Type B pancreatic cell (in vitro differentiated cells): ENCODE results near the gene NOVA1. TPM values are rescaled to one million over a fixed set of nuclear protein-coding genes. Genes with fewer than 3 reads are reported as not detected.

Experiments
- DNase-seq: peaks from one replicate; pipeline ENCODE4 v3.0.0; 2021; ENCODE audit warnings: mixed read lengths; ENCODE audit not compliant: unreplicated experiment; ENCODE audit errors: extremely low spot score
- H3K27ac Mint-ChIP-seq: 2 replicates; pipeline ENCODE4 v1.8.0; 2021; ENCODE audit warnings: mild to moderate bottlenecking, mixed read lengths
- H3K27me3 Mint-ChIP-seq: 2 replicates; pipeline ENCODE4 v1.8.0; 2021; ENCODE audit warnings: mixed read lengths
- H3K36me3 Mint-ChIP-seq: 2 replicates; pipeline ENCODE4 v1.8.0; 2021; ENCODE audit warnings: mixed read lengths
- H3K4me1 Mint-ChIP-seq: one replicate; pipeline ENCODE4 v1.8.0; 2021; ENCODE audit warnings: mixed read lengths; ENCODE audit not compliant: unreplicated experiment
- H3K4me3 Mint-ChIP-seq: 2 replicates; pipeline ENCODE4 v1.8.0; 2021; ENCODE audit warnings: mild to moderate bottlenecking, mixed read lengths
- H3K9me3 Mint-ChIP-seq: 2 replicates; pipeline ENCODE4 v1.8.0; 2021; ENCODE audit warnings: mixed read lengths
- CTCF ChIP-seq: fragments of 200-600 bp; sonication (generic); conservative IDR thresholded peaks from 2 replicates; pipeline ENCODE4 v1.5.0; 2021; ENCODE audit warnings: antibody characterized with exemption, mild to moderate bottlenecking
- total RNA-seq: library from RNA; stranded (reverse); gene quantifications from 2 replicates; pipeline ENCODE4 v1.2.1, GENCODE V29; 2021; ENCODE audit warnings: low replicate concordance

The NOVA1 gene
- total RNA-seq, 1 donor from 2014 or later = 22.6 TPM

- no peak for DNase-seq
- Mint-ChIP-seq H3K27me3 (no peaks in the 10 kb centered on the region), H3K4me1 (no peaks in the 10 kb centered on the region), H3K27ac (no peak overlapping the region), H3K4me3 (no peak overlapping the region), H3K9me3 (no peaks in the 10 kb centered on the region), H3K36me3 (no peaks in the 10 kb centered on the region)
- TF ChIP-seq CTCF = no peak
Observed at GRCh38 chr14:26484562-26484961, 113.3 kb downstream of the NOVA1 start.

GRCh38 chr14:26478967-26479366, 118.9 kb downstream of the NOVA1 start:
- no peak overlapping the region for H3K27ac Mint-ChIP-seq
- DNase-seq = no peak
- no peaks in the 10 kb centered on the region for H3K27me3 Mint-ChIP-seq
- no peaks in the 10 kb centered on the region for H3K9me3 Mint-ChIP-seq
- no peak for TF ChIP-seq CTCF
- H3K4me1 Mint-ChIP-seq = no peaks in the 10 kb centered on the region
- H3K4me3 Mint-ChIP-seq = no peak overlapping the region
- H3K36me3 Mint-ChIP-seq = no peaks in the 10 kb centered on the region

GRCh38 chr14:26466862-26467261, 131.0 kb downstream of the NOVA1 start:
- Mint-ChIP-seq H3K27ac (no peak overlapping the region), H3K4me3 (no peak overlapping the region), H3K27me3 (no peaks in the 10 kb centered on the region), H3K4me1 (no peaks in the 10 kb centered on the region), H3K9me3 (no peaks in the 10 kb centered on the region), H3K36me3 (peaks cover 5% of the 10 kb centered on the region)
- DNase-seq = no peak
- no peak for TF ChIP-seq CTCF

GRCh38 chr14:26463136-26463535, 134.7 kb downstream of the NOVA1 start:
- no peaks in the 10 kb centered on the region for H3K4me1 Mint-ChIP-seq
- H3K4me3 Mint-ChIP-seq = no peak overlapping the region
- no peaks in the 10 kb centered on the region for H3K9me3 Mint-ChIP-seq
- no peak for TF ChIP-seq CTCF
- no peak overlapping the region for H3K27ac Mint-ChIP-seq
- H3K27me3 Mint-ChIP-seq = no peaks in the 10 kb centered on the region
- no peak for DNase-seq
- H3K36me3 Mint-ChIP-seq = peaks cover 5% of the 10 kb centered on the region

- H3K36me3 Mint-ChIP-seq = no peaks in the 10 kb centered on the region
- no peak overlapping the region for H3K27ac Mint-ChIP-seq
- no peak overlapping the region for H3K4me3 Mint-ChIP-seq
- no peaks in the 10 kb centered on the region for H3K9me3 Mint-ChIP-seq
- H3K27me3 Mint-ChIP-seq = no peaks in the 10 kb centered on the region
- H3K4me1 Mint-ChIP-seq = no peaks in the 10 kb centered on the region
- TF ChIP-seq CTCF = no peak
- DNase-seq = no peak
Observed at GRCh38 chr14:26454105-26454504, 143.7 kb downstream of the NOVA1 start.
